MCF 10A (cell line): ENCODE results near the gene CARS2. TPM values are rescaled to one million over a fixed set of nuclear protein-coding genes. Genes with fewer than 3 reads are reported as not detected.
"Not testable (repeated sequence)": the region's sequence is repeated elsewhere in the genome, so short reads cannot be mapped to it uniquely, and the experiment has no call there.

Experiments
- BruUV-seq: library from RNA; stranded (reverse); fragments of 400-500 nt; replicated peaks from 2 replicates; lab custom pipeline; 2021; lab: Mats Ljungman, UMichigan
- CTCF ChIA-PET: fragments of 300-600 bp; sonication (Branson Sonifier 250); formaldehyde crosslinking; extraction: SDS; loops from one replicate; lab custom pipeline; 2021; ENCODE audit warnings: antibody characterized with exemption, inconsistent platforms; lab: Yijun Ruan, JAX
- POLR2A ChIA-PET: fragments of 300-600, 350-650 bp; sonication (Branson Sonifier 250); formaldehyde crosslinking; extraction: SDS; loops from one replicate; lab custom pipeline; 2020; ENCODE audit warnings: antibody characterized with exemption, inconsistent platforms; lab: Yijun Ruan, JAX
- DNase-seq: peaks from one replicate; pipeline ENCODE4 v3.0.0-alpha.2; 2018; ENCODE audit not compliant: unreplicated experiment
- H3K27ac Mint-ChIP-seq: one replicate; pipeline ENCODE4 v1.8.0; 2022; ENCODE audit warnings: mild to moderate bottlenecking, low read depth, mixed read lengths; ENCODE audit not compliant: unreplicated experiment
- H3K27me3 Mint-ChIP-seq: one replicate; pipeline ENCODE4 v1.8.0; 2022; ENCODE audit warnings: mixed read lengths; ENCODE audit not compliant: insufficient read depth, unreplicated experiment
- H3K36me3 Mint-ChIP-seq: one replicate; pipeline ENCODE4 v1.8.0; 2022; ENCODE audit warnings: mild to moderate bottlenecking, moderate library complexity, mixed read lengths; ENCODE audit not compliant: insufficient read depth, unreplicated experiment
- H3K4me1 Mint-ChIP-seq: one replicate; pipeline ENCODE4 v1.8.0; 2022; ENCODE audit warnings: mixed read lengths; ENCODE audit not compliant: insufficient read depth, unreplicated experiment
- H3K4me3 Mint-ChIP-seq: one replicate; pipeline ENCODE4 v1.8.0; 2022; ENCODE audit warnings: mild to moderate bottlenecking, moderate library complexity, mixed read lengths; ENCODE audit not compliant: unreplicated experiment
- H3K9me3 Mint-ChIP-seq: one replicate; pipeline ENCODE4 v1.8.0; 2022; ENCODE audit warnings: mixed read lengths; ENCODE audit not compliant: unreplicated experiment
- intact Hi-C: fragments of 100-400 bp; cut with micrococcal nuclease; formaldehyde crosslinking; loops from 2 replicates; pipeline ENCODE4 v1.14.1; 2022
- total RNA-seq: library from RNA; stranded (reverse); gene quantifications from 2 replicates; pipeline ENCODE4 v1.2.3, GENCODE V29; 2022
- TF ChIP-seq, protein P1 (sequence below): fragments of 200-600 bp; IDR thresholded peaks from one replicate; pipeline ENCODE4 v1.8.0; 2022; ENCODE audit warnings: antibody characterized with exemption, mild to moderate bottlenecking; ENCODE audit not compliant: unreplicated experiment

CARS2 gene
- total RNA-seq, 1 experiment from 2014 or later = 104 TPM

DNA sequence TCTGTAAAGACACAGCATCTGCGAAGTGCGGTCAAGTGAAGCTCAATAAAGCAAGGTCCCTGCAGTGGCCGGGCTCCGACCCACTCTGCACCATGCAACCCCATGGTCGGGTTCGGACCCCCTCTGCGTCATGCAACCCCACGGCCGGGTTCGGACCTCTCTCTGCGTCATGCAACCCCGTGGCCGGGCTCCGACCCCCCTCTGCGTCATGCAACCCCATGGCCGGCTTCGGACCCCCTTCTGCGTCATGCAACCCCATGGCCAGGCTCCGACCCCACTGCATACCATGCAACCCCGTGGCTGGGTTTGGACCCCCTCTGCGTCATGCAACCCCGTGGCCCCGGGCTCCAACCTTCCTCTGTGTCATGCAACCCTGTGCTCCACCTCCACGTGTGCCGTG lies 43.8 kb downstream of the CARS2 start:
- ChIA-PET CTCF (interaction anchor here (0.6 to 1.2 kb wide), 3 partner anchors 19 to 207 kb away, joined by 3 to 4 read pairs (median 3); no protein-coding TSS in a partner anchor), POLR2A (no interaction called here)
- H3K4me1 Mint-ChIP-seq = no peaks in the 10 kb centered on the region
- no peak for DNase-seq
- no peak overlapping the region for H3K4me3 Mint-ChIP-seq
- H3K9me3 Mint-ChIP-seq = peaks cover 6% of the 10 kb centered on the region
- BruUV-seq = no TSS peak
- H3K36me3 Mint-ChIP-seq = peaks cover 100% of the 10 kb centered on the region
- H3K27ac Mint-ChIP-seq = no peak overlapping the region
- H3K27me3 Mint-ChIP-seq = no peaks in the 10 kb centered on the region
- intact Hi-C loops = no loop called here
- TF ChIP-seq, protein P1, sequence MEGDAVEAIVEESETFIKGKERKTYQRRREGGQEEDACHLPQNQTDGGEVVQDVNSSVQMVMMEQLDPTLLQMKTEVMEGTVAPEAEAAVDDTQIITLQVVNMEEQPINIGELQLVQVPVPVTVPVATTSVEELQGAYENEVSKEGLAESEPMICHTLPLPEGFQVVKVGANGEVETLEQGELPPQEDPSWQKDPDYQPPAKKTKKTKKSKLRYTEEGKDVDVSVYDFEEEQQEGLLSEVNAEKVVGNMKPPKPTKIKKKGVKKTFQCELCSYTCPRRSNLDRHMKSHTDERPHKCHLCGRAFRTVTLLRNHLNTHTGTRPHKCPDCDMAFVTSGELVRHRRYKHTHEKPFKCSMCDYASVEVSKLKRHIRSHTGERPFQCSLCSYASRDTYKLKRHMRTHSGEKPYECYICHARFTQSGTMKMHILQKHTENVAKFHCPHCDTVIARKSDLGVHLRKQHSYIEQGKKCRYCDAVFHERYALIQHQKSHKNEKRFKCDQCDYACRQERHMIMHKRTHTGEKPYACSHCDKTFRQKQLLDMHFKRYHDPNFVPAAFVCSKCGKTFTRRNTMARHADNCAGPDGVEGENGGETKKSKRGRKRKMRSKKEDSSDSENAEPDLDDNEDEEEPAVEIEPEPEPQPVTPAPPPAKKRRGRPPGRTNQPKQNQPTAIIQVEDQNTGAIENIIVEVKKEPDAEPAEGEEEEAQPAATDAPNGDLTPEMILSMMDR = no peak

DNA sequence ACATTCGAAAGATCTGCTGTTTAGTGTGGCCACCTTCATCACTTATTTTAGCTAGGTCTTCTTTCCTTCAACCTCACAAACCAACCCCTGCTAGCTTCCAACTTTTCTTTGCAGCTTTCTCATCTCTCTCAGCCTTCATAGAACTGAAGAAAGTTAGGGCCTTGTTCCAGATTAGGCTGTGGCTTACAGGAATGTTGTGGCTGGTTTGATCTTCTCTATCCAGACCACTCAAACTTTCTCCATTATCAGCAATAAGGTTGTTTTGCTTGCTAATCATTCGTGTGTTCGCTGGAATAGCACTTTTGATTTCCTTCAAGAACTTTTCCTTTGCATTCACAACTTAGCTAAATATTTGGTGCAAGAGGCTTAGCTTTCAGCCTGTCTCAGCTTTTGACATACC lies 44.7 kb downstream of the CARS2 start:
- Mint-ChIP-seq H3K27ac (no peak overlapping the region), H3K4me3 (no peak overlapping the region), H3K9me3 (peaks cover 6% of the 10 kb centered on the region), H3K36me3 (peaks cover 99% of the 10 kb centered on the region), H3K27me3 (no peaks in the 10 kb centered on the region), H3K4me1 (no peaks in the 10 kb centered on the region)
- TF ChIP-seq, protein P1 = no peak
- intact Hi-C loops = no loop called here
- CTCF ChIA-PET = interaction anchor here (0.6 to 1.2 kb wide), 3 partner anchors 77 to 206 kb away, joined by 3 to 4 read pairs (median 3); no protein-coding TSS in a partner anchor
- POLR2A ChIA-PET = no interaction called here
- DNase-seq = no peak
- no TSS peak for BruUV-seq

DNA sequence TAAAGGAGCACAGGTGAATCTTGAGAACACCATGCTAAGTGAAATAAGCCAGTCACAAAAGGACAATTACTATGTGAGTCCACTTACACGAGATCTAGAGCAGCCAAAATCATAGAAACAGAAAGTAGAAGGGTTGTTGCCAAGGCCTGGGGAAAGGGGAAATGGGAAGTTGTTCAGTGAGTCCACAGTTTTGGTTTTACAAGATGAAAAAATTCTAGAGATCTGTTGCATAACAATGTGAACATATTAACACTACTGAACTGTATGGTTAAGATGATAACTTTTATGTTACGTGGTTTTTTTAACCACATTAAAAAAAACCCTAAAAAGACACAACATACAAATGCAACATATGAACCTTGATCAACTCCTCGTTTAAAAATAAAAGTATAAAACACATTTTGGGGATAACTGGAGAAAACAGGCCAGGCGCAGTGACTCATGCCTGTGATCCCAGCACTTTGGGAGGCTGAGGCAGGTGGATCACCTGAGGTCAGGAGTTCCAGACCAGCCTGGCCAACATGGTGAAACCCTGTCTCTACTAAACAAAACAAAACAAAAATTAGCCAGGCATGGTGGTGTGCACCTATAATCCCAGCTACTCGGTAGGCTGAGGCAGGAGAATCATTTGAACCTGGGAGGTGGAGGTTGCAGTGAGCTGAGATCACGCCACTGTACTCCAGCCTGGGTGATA lies 47.6 kb downstream of the CARS2 start:
- H3K4me1 Mint-ChIP-seq, intact Hi-C loops, CTCF ChIA-PET, BruUV-seq, H3K27ac Mint-ChIP-seq, H3K27me3 Mint-ChIP-seq, H3K9me3 Mint-ChIP-seq, H3K4me3 Mint-ChIP-seq, DNase-seq: not testable (repeated sequence)
- H3K36me3 Mint-ChIP-seq = peaks cover 94% of the 10 kb centered on the region
- POLR2A ChIA-PET = interaction anchor here (1.4 kb wide), 1 partner anchor 20 kb away, joined by 5 read pairs; no protein-coding TSS in a partner anchor

DNA sequence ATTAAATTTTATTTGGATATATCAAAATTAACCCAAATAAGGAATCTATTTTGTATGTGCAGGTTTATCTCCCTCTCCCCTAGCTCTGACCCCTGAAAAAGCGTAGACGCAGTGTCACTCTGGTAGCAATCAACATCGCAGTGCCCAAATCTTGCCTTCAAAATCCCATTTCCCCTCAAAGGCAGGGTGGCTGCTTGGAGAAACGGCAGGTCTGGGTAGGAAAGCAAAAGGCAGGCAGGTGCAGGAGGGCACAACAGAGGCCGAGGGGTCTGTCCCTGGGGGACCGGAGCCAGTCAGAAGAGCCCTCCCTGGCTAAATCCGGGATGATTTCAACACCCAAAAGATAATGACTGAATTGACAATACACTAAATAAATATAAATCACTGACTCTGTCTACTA lies 48.7 kb downstream of the CARS2 start:
- ChIA-PET CTCF (no interaction called here), POLR2A (interaction anchor here (1.4 kb wide), 2 partner anchors 10 to 19 kb away, joined by 5 read pairs; no protein-coding TSS in a partner anchor)
- Mint-ChIP-seq H3K27ac (no peak overlapping the region), H3K4me1 (no peaks in the 10 kb centered on the region), H3K36me3 (peaks cover 88% of the 10 kb centered on the region), H3K27me3 (no peaks in the 10 kb centered on the region), H3K9me3 (no peaks in the 10 kb centered on the region), H3K4me3 (no peak overlapping the region)
- TF ChIP-seq, protein P1 = no peak
- intact Hi-C loops = no loop called here
- DNase-seq = no peak
- no TSS peak for BruUV-seq
